Activated T-cell treated with anti-CD3 and anti-CD28 coated beads for 48 hours (primary cell): Measurements from ENCODE around the gene PCK1.
A peak's percentile ranks its signal among the peaks of the same experiment; 100 is the strongest.
"Not testable (repeated sequence)": the region's sequence is repeated elsewhere in the genome, so short reads cannot be mapped to it uniquely, and the experiment has no call there.

Source experiments
- DNase-seq: peaks from one replicate; pipeline ENCODE4 v3.0.0-alpha.2; 2020; ENCODE audit warnings: low read depth

PCK1 gene

DNA sequence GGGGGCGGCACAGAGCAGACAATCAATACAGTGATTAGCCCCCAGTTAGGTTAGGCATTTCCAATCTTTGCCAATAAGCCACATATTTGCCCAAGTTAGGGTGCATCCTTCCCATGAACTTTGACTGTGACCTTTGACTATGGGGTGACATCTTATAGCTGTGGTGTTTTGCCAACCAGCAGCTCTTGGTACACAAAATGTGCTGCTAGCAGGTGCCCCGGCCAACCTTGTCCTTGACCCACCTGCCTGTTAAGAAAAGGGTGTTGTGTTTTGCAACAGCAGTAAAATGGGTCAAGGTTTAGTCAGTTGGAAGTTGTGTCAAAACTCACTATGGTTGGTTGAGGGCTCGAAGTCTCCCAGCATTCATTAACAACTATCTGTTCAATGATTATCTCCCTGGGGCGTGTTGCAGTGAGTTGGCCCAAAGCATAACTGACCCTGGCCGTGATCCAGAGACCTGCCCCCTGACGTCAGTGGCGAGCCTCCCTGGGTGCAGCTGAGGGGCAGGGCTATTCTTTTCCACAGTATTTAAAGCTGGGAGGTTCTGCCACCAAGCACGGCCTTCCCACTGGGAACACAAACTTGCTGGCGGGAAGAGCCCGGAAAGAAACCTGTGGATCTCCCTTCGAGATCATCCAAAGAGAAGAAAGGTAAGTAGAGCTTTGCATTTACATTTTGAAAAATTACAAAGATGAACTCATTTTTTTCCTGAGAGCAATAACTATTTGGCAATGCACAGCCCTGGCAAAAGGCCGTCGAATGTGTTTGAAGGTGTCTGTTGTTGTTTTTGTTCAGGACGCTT is at the start of gene PCK1:
PCK1 (plus strand) TSS at position 557 of the 802 bp plus-strand sequence. CDS start 302 bp downstream, outside the sequence.
- DNase-seq, result no peak

DNA sequence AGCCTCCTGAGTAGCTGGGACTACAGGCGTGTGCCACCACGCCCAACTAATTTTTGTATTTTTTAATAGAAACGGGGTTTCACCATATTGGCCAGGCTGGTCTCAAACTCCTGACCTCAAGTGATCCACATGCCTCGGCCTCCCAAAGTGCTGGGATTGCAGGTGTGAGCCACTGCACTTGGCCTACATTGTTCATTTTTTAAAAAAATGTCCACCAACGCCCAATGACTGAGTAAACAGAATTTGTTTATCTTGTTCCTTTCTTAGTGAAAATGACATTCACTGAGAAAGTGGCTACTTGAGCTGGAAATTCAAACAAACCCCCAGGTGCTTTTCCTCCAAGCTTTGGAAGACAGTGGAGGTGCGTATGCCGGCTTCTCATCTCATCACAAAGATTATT is 49.2 kb upstream of the PCK1 start:
- not testable (repeated sequence) for DNase-seq

DNA sequence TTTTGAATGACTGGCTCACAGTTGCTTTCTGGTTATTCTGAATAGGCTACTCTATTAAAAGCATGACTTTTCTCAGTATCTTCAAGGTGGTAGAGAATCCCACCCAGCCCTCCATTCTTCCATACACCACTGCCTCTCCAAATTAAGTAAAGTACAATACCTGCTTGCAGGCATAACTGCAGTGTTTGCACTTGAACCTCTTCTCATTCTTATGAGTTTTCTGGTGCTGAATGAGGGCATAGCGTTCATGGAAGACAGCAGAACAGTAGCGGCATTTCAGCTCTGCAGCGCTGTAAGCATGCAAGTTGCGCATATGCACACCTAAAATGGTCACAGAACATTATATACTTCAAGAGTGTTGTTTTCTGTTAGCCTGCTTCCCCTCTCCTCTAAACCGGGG is 48.5 kb upstream of the PCK1 start:
- DNase-seq, result no peak

DNA sequence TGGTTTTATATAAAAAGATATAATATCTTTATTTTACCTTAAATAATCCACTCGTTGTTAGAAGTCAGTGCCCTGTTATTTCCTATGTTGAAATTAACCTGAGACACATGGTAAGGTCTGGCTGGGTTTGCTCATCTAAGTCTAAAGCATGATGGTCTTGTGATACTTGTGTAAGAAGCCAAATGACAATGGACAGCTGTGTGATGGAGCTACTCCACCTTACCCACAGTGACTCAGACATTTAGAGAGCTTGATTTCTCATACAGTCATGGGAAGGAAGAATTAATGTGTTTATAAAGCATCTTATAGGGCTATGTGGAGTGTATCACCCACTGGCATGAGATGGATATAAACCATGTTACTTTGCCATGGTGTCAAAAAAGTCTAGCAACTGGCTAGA is 47.7 kb upstream of the PCK1 start:
- DNase-seq, result no peak

DNA sequence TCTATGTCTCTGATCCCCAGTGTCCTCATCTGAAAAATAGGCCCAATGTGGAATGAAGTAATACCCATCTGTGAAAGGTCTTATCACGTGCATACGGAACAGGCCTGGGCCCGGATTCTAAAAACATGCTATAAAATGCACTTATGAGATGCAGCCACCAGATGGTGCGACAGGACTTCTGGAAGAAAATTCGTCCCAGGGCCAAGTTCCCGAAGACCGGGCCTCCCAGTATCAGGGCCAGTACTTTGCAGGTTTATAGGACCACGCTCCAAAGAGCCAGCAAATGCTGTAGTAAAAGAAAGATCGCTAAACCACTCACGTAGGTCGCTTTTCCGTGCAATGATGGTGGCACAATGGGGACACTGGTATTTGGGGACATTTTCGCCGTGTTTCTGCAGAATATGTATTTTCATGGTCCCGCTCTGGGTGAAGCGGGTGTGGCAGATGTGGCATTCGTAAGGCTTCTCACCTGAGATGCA is 46.6 kb upstream of the PCK1 start:
- DNase-seq, result no peak

DNA sequence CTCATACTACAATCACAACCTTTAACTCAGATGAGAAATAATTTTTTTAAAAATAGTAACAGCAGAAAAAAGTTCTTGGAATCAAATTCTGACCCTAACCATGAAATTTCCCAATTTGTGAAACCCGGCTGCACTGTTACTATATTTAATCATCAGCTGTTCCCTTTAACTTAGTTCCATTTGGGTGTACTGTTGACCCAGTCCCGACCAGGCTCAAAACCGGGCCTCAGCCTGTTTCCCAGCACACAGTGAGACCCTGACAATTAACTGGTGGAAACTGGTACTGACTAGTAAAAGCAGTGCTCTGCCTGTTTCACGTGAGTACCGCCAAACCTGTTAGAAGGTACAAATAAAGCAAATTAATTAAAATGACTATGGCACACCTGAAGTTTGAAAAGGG is 43.0 kb upstream of the PCK1 start:
- no peak for DNase-seq

DNA sequence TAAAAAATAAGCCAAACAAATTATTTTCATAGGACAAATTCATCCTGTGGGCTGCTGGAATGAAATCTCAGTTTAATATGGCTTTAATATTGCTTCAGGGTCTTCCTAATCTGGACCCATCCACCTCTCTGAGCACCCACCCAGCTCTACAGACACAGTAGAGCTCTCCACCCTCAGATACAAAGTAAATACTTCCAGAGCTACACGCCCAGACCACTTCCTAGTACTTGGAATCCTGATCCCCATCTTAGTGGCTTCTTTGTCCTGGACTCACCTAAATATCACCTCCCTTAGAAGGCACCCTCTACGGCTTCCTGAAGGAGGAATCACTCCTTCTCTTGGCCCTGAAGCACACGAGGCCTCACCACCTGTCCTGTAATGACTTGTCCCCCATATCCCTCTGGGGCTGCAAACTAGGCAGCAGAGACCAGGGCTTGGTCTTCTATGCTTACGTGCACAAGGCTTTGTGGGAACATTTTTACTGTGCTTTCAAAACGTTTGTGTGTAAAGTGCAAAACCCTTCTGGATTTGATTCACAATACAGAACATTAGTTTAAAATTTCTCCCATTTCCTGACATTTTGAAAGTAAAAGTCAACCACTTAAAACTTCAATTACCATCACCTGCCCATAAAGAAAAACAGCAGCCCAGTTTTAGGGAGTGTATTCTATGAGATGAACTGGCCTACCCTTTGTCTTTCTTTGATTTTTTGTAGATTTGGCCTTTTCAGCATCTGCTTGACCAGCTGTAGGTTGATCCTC is 38.4 kb upstream of the PCK1 start:
- no peak for DNase-seq

DNA sequence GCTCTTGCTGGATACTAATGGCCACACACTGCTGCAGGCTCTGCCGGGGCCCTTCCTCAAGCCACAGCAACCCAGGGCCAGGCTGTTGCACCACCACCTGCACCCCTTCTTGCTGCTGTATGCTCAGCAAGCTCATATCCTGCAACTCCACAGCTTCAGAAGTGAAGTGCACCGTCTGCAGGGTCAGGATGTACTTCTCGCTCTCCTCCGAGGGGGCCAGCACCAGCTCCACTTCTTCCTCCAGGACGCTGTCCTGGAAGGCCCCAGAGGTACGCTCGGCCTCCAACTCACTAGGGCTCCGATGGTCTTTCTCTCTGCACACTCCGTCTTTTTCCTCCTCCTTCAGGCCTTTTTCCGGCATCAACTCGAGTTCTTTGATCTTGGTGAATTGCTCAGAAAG is 37.1 kb upstream of the PCK1 start:
- no peak for DNase-seq

DNA sequence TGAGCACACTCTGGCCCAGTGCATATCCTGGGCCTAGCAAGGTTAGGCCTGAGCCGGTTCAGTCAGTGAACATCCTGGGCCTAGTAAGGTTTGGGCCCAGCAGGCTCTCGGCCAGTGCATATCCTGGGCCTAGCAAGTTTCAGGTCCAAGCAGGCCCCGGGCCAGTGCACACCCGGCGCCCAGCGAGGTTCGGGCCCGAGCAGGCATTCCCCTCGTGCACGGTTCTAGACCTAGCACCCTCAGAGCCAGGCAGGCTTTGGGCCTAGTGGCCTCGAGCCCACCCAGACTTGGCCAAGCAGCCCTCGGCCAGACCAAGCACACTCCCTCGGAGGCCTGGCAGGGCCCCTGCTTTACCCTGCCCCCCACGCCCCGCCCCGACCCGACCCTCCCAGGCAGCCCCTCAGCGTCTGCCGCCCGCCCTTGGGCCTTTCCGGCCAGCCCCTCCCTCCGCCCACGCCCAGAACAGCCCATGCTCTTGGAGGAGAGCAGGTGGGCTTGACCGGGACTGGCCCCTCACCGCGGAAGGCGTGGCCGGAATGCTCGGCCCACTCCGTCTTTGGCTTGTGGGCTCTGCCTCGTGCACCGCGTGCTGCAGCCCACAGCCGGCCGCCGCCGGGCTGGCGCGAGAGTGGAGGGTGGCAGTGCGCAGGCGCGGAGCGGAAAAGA is 36.3 kb upstream of the PCK1 start, which contains the start of gene CTCFL:
CTCFL (minus strand) TSS at position 630 of the 666 bp plus-strand sequence. CDS start 935 bp downstream, outside the sequence.
- no peak for DNase-seq

DNA sequence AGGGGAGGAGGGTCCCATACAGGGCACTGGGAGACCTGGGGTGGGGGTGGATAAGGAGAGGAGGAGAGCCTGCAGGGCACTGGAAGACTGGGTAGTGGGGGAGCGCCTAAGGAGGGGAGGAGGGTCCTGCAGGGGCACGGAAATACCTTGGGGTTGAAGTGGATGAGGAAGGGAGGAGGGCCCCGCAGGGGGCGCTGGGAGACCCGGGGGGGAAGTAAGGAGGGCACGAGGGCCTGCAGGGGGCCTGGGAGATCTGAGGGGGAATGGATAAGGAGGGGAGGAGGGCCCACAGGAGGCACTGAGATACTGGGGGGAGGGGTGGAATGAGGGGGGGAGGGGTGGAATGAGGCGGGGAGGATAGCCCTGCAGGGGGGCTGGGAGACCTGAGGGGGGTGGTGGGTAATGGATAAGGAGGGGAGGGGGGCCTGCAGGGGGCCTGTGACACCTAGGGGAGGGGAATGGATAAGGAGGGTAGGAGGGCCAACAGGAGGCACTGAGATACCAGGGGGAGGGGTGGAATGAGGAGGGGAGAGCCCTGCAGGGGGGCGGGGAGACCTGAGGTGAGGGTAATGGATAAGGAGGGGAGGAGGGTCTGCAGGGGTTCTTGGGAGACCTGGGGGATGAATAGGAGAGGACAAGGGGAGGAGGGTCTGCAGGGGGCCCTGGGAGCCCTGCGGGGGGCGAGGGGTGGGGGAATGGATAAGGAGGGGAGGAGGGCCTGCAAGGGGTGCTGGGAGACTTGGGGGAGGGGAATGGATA is 35.4 kb upstream of the PCK1 start:
- DNase-seq, result no peak

DNA sequence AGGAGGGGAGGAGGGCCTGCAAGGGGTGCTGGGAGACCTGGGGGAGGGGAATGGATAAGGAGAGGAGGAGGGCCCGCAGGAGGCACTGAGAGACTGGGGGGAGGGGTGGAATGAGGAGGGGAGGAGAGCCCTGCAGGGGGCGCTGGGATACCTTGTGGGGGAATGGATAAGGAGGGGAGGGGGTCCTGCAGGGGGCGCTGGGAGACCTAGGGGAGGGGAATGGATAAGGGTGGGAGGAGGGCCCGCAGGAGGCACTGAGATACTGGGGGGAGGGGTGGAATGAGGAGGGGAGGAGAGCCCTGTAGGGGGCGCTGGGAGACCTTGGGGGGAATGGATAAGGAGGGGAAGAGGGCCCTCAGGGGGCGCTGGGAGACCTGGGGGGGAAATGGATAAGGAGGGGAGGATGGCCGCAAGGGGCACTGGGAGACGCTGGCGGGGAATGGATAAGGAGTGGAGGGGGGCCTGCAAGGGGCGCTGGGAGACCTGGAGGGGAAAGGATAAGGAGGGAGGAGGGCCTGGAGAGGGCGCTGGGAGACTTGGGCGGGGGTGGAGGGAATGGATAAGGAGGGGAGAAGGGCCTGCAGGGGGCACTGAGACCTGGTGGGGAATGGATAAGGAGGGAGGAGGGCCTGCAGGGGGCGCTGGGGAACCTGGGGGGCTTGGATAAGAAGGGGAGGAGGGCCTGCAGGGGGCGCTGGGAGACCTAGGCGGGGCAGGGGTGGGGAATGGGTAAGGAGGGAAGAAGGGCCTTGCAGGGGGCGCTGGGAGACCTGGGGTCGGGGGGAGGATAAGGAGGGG is 34.6 kb upstream of the PCK1 start:
- peak; percentile 27 for DNase-seq

DNA sequence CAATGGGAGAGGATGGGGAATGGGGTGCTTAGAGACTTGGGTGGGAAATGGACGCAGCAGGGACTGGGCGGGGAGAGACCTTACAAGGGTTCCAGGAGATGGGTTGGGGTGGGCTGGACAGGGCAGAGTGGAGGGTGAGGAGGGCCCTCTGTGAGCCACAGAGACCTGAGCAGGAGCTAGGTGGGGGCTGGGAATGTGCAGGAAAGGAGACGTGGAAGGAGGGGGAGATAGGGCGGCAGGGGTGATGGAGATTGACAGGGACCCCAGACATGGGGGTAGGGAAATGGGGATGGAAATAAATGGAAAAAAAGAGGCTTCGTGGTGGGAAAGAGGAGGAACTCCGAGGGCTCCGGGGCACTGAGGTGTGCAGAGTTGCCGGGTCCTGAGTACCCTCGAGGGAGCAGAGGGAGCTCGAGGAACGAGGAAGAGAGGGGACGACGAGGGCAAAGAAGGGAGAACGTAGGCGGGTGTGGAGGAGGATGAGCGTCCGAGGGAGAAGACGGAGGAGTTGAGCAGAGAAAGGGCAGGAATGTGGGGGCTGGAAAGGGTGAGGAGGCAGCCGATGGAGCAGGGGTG is 33.9 kb upstream of the PCK1 start:
- no peak for DNase-seq

DNA sequence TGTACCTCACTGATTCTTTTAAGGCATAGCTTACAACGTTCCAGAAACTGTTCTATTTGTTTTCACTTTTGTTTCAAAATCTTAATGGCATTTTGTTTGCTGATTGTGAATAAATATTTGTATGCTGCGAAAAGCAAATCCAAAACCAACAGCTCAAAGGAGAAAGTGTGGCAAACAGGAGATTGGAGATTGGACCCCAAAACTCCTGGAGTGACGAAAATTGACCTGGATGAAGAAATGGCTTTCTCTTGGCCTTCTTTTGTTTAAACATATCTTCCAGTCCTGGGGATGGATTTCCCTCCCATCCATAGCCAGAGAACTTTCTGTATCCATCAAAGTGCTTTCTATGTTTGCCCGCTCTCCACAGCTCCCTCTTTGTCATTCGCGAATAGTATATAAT is 33.2 kb upstream of the PCK1 start:
- no peak for DNase-seq

DNA sequence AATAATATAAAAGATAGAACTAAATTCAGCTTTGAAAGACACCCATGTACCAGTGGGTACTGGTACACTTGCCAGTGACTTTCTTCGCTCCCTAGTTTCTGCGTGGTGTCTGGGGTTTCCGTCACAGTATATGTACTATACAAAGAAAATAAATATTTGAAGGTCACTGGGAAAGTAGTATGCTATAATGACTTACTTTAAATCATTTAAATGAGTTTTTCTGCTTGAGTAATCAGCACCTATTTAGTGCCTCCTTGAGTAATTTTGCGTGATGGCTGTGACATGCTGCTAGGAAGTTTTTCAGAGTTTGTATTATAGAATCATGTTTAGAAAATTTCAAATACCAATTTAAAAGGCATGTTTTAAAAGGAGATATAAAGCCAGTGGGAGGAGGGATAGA is 32.8 kb upstream of the PCK1 start:
- no peak for DNase-seq

DNA sequence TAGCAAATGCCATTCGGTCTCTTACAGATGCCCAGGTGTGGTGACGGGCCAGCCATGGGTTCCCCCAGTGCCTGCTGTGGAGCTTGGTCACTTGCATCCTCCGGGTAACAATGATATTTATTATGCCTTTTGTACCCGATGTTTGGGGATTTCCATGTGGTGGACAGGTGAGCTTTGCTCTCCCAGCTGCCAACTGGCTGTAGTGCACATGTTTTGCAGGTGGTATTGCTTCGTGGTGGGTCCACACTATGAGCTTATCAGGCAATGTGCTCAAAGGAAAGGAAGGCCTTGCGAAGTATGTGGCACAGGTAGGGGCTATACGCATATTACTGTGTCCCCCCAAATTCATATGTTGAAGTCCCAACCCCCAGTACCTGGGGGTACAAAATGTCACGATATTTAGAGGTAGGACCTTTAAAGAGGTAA is 31.7 kb upstream of the PCK1 start:
- DNase-seq, result no peak

DNA sequence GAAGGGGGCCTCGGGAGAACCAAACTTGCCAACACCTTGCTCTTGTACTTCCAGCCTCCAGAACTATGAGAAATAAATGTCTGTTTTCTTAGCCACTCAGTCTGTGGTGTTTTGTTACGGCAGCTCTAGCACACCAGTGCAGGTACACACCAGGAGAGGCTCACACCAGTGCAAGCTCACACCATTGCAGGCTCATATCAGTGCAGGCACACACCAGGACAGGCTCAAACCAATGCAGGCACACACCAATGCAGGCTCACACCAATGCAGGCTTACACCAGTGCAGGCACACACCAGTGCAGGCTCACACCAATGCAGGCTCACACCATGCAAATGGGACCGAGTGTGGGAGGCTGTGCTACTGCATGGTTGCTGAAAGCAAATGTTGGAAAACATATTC is 31.1 kb upstream of the PCK1 start:
- DNase-seq, result no peak

DNA sequence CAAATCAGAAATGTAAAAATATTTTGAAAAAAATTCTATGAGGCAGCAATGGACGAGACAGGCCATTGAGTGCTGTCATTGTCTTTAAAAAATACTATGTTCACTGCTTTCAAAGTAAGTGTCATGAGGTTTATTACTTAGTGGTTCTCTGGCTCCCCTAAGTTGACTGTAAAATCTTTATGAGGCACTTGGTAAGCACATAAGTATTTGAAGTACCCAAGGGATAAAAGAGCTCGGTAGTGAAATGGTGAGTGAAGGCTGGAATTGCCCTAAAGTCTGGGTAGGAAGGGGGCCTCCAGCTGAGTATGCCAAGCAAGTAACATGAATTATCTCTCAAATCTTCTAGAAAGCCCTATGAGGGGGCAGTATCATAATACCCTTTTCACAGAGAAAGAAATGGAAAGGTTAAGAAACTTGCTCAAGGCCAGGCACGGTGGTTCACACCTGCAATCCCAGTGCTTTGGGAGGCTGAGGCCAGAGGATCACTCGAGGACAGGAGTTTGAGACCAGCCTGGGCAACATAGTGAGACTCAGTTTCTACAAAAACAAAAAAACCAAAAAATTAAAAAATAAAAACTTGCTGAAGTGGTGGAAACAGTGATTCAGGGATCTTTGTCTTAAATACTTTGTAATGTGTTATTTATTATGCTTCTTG is 30.5 kb upstream of the PCK1 start:
- no peak for DNase-seq

DNA sequence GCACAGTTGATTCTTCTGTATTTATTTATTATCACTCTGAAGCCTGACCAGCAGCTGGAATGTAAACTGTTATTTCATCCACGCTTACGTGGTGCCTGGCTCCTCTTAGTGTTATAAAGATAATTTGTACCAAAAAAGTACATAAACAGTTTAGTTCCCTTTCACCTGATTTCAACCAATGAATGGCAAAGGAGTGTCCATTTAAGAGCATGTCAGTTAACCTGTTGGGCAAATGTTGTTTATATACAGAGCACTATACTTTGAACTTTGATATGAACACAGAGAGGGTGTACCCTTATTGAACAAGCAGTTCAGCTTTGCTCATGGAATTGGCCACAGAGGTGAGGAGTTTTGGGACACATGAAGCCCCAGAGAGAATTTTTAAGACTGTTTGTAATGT is 28.8 kb upstream of the PCK1 start:
- no peak for DNase-seq

DNA sequence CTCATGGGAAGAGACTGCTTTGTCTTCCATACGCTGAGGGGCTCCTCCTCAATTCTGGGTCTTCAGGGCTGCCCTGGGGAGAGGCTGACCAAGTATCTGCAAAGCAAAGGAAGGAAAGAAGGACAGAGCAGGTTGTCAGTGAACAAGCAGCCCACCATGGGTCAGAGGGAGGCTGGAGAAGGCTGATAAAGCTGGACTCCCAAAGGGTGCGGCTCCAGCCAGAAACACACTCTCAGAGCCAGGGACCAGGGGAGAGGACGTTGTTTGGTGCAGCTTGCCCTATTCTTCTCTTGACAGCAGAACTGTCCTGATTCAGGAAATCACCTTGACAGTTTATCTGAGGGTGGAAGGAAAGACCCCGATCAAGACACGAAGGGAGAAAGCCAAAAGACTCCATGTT is 25.6 kb upstream of the PCK1 start:
- no peak for DNase-seq

DNA sequence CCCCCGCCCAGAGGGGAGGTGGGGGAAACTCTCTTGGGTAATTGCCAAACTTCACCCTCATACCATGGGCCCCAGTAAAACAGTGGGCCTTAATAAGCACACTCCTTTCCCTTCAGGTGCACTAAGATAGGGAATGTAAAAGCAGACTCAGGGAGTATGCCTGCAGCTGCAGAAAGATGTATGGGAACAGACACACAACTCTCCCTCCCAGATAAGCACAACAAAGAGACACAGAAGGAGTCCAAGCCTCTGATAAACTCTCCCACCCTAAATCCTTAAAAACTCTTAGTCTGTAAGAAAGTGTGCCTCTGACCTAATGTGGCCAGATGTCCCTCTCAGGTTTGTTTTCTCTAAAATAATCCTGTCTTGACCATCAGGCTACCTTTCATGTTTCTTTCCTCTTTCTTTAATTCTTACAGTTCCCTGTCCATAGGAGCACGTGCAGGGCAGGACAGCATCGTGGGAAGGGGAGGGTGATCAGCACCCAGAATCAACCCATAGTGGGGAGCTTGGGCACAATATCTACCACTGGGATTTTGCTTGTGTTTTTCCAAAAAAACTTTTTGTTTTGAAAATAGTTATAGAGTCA is 24.7 kb upstream of the PCK1 start:
- no peak for DNase-seq
